Nephron (organoid): ENCODE data around the gene CNDP2.
A peak's percentile ranks its signal among the peaks of the same experiment; 100 is the strongest.

Source experiments
- H3K27ac Mint-ChIP-seq, 3 experiments: 2 replicates each; pipeline ENCODE4 v1.8.0; 2020; ENCODE audit warnings: mixed read lengths in 3 of 3, mild to moderate bottlenecking in 2 of 3, moderate library complexity in 1 of 3
- H3K27me3 Mint-ChIP-seq: 2 replicates; pipeline ENCODE4 v1.8.0; 2021; ENCODE audit warnings: low read depth, mild to moderate bottlenecking, moderate library complexity, mixed read lengths
- H3K36me3 Mint-ChIP-seq: 2 replicates; pipeline ENCODE4 v1.8.0; 2020; ENCODE audit warnings: low read depth, mixed read lengths
- H3K4me1 Mint-ChIP-seq: 2 replicates; pipeline ENCODE4 v1.8.0; 2020; ENCODE audit warnings: mixed read lengths
- H3K4me3 Mint-ChIP-seq, 3 experiments: 2 replicates each; pipeline ENCODE4 v1.8.0; 2020; ENCODE audit warnings: mild to moderate bottlenecking in 3 of 3, mixed read lengths in 3 of 3, moderate library complexity in 2 of 3
- H3K9me3 Mint-ChIP-seq: 2 replicates; pipeline ENCODE4 v1.8.0; 2020; ENCODE audit warnings: mixed read lengths
- TF ChIP-seq, protein P1 (sequence below), 3 experiments: fragments of 200-600 bp; sonication (generic); IDR thresholded peaks; one replicate each; pipeline ENCODE4 v1.5.0; 2021; ENCODE audit warnings: antibody characterized with exemption in 3 of 3; ENCODE audit not compliant: unreplicated experiment in 3 of 3

Gene CNDP2

DNA sequence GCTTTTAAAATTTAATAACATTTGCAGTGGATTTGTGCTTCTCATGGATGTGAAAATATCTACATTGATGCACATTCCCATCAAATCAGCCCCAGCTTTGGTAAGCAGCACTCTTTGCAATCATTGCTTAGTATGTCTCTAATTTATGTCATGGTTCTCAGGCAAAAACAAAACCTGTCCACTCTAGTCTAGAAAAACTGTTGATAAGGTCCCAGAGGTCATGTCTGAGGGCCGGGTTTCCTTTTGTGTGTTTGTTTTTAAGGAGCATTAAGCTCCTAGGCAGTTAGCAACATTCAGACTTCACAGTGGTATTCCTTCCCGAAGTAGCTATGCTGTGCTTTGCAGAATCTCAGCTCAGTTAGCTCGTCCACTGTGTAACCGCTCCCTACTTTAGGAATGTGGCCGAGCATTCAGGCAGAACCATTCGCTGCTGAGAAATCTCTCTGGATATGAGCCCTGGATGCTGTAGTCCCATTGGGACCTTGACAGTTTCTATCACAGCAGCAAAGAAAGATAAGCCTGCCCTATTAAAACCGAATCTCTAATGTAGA, 43.1 kb upstream of the CNDP2 start:
- Mint-ChIP-seq H3K27ac (peak overlapping the region in 1 of 3 experiments; percentile 11), H3K36me3 (no peaks in the 10 kb centered on the region), H3K27me3 (peaks cover 70% of the 10 kb centered on the region), H3K4me3 (no peak overlapping the region), H3K4me1 (peaks cover 8% of the 10 kb centered on the region), H3K9me3 (no peaks in the 10 kb centered on the region)
- TF ChIP-seq, protein P1, sequence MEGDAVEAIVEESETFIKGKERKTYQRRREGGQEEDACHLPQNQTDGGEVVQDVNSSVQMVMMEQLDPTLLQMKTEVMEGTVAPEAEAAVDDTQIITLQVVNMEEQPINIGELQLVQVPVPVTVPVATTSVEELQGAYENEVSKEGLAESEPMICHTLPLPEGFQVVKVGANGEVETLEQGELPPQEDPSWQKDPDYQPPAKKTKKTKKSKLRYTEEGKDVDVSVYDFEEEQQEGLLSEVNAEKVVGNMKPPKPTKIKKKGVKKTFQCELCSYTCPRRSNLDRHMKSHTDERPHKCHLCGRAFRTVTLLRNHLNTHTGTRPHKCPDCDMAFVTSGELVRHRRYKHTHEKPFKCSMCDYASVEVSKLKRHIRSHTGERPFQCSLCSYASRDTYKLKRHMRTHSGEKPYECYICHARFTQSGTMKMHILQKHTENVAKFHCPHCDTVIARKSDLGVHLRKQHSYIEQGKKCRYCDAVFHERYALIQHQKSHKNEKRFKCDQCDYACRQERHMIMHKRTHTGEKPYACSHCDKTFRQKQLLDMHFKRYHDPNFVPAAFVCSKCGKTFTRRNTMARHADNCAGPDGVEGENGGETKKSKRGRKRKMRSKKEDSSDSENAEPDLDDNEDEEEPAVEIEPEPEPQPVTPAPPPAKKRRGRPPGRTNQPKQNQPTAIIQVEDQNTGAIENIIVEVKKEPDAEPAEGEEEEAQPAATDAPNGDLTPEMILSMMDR (IDR thresholded peaks at IDR 0.05; ENCODE audit: unreplicated experiment in 3 of 3): no peak

DNA sequence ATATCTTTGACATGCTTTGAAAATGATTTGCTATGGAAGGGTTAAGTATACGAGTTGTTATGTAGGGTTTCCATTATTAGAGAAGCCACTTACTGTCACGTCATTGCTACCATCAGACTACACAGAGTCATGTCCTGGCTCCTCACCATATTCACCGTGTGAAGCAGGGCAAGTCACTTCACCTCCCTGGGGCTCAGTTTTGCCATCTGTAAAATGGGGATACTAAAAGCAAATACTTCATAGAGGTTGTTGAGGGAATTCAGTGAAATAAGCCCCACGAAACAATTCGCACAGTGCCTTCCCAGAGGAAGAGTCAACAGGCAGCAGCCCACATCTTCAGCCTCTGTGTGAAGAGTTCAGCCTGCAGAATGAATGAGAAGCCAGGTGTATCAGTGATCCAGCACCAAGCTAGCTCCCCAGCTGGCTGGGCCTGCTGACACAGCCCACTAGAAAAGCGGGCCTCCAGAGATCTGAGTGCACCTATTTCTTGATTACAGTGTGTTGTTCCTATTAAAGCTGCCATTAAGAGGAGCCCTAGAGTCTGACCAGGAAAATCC, 42.4 kb upstream of the CNDP2 start:
- Mint-ChIP-seq H3K27ac (no peak overlapping the region), H3K36me3 (no peaks in the 10 kb centered on the region), H3K4me1 (peaks cover 12% of the 10 kb centered on the region), H3K9me3 (no peaks in the 10 kb centered on the region), H3K27me3 (peaks cover 76% of the 10 kb centered on the region), H3K4me3 (peak overlapping the region; percentile 38 to 51 (median 45))
- TF ChIP-seq, protein P1 (IDR thresholded peaks at IDR 0.05; ENCODE audit: unreplicated experiment in 3 of 3): no peak

DNA sequence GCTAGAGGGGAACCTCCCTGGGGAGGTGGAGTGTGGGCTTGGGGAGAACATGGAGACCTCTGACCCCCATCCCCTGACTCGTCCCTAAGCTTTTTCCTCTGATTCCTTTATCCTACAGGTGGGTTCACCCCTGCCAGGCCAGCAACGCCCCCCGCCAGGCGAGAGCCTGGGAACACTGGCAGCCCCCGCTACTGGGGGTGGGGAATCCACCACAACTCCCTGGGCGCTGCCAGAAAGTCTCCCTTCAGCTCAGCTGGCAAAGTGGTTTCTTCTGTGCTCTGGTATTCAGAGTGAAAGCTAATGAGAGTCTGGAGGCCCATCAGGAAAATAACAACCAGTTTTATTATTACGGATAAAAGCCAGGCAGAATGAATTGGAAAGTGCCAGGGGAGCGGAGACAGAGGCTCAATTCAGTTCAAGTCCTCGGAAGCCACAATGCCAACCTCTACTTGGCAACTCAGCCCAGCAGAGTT, 41.8 kb upstream of the CNDP2 start:
- Mint-ChIP-seq H3K4me1 (peaks cover 12% of the 10 kb centered on the region), H3K4me3 (peak overlapping the region; percentile 38 to 51 (median 45)), H3K36me3 (no peaks in the 10 kb centered on the region), H3K9me3 (no peaks in the 10 kb centered on the region), H3K27me3 (peaks cover 78% of the 10 kb centered on the region), H3K27ac (no peak overlapping the region)
- TF ChIP-seq, protein P1 (IDR thresholded peaks at IDR 0.05; ENCODE audit: unreplicated experiment in 3 of 3): no peak

DNA sequence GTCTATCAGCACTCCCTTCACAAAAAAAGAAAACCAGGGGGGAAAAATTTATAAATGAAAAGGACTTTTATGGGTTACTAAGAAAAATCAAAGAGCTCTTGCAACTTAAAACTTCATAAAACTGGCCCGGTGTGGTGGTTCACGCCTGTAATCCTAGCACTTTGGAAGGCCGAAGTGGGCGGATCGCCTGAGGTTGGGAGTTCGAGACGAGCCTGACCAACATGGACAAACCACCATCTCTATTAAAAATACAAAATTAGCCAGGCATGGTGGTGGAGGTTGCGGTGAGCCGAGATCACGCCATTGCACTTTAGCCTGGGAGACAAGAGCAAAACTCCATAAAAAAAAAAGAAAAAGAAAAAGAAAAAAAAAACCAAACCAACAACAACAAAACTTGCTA, 40.8 kb upstream of the CNDP2 start:
- H3K27ac Mint-ChIP-seq: no peak overlapping the region
- H3K36me3 Mint-ChIP-seq: no peaks in the 10 kb centered on the region
- peak overlapping the region in 1 of 3 experiments; percentile 29 for H3K4me3 Mint-ChIP-seq
- H3K4me1 Mint-ChIP-seq: peaks cover 12% of the 10 kb centered on the region
- H3K27me3 Mint-ChIP-seq: peaks cover 79% of the 10 kb centered on the region
- TF ChIP-seq, protein P1 (IDR thresholded peaks at IDR 0.05; ENCODE audit: unreplicated experiment in 3 of 3): no peak
- no peaks in the 10 kb centered on the region for H3K9me3 Mint-ChIP-seq

DNA sequence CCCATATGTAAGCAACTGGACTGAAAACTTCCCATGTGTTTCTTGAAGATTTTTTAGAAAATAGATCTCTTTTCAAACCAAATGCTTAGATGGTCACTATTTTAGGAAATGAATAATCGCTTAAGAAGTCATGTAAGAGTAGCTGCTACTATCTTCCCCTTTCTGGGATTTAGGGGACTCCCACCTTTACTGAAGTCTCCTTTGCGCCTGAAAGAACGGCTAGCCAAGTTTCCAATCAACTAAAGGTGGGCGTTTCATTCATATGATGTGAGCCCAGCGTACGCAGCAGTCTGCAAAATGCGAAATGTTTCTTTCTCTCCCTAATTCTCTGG, 40.2 kb upstream of the CNDP2 start:
- H3K27ac Mint-ChIP-seq: no peak overlapping the region
- peaks cover 80% of the 10 kb centered on the region for H3K27me3 Mint-ChIP-seq
- TF ChIP-seq, protein P1 (IDR thresholded peaks at IDR 0.05; ENCODE audit: unreplicated experiment in 3 of 3): no peak
- no peaks in the 10 kb centered on the region for H3K9me3 Mint-ChIP-seq
- H3K36me3 Mint-ChIP-seq: no peaks in the 10 kb centered on the region
- peaks cover 12% of the 10 kb centered on the region for H3K4me1 Mint-ChIP-seq
- peak overlapping the region; percentile 46 to 77 (median 54) for H3K4me3 Mint-ChIP-seq
